ENCODE data around the gene RASSF8.

The RASSF8 gene

GRCh38 chr12:25959071-25959961 is 834 bp downstream of the RASSF8 start (continued):
- no peak for TF ChIP-seq POU6F1 (CRISPR knock-in tag; IDR thresholded peaks at IDR 0.05; ENCODE audit: borderline replicate concordance, low read depth)
- TF ChIP-seq SNAI2 (CRISPR knock-in tag; IDR thresholded peaks at IDR 0.05), result no peak
- TF ChIP-seq ZNF70 (CRISPR knock-in tag; IDR thresholded peaks at IDR 0.05), result no peak

- peak; percentile 70 for ATAC-seq
- TF ChIP-seq ZNF8 (CRISPR knock-in tag; IDR thresholded peaks at IDR 0.05), result no peak
- TF ChIP-seq ARNTL (CRISPR knock-in tag; IDR thresholded peaks at IDR 0.05; ENCODE audit: borderline replicate concordance, low read depth), result no peak
- no peak for TF ChIP-seq CSDC2 (CRISPR knock-in tag; IDR thresholded peaks at IDR 0.05)
These were observed 1.7 kb downstream of the RASSF8 start for GRCh38 chr12:25960143-25960542.

- TF ChIP-seq RARB (CRISPR knock-in tag; IDR thresholded peaks at IDR 0.05), result no peak
- no peak for TF ChIP-seq ZNF70 (CRISPR knock-in tag; IDR thresholded peaks at IDR 0.05)
- TF ChIP-seq ISL1 (CRISPR knock-in tag; IDR thresholded peaks at IDR 0.05), result no peak
- TF ChIP-seq ZNF8 (CRISPR knock-in tag; IDR thresholded peaks at IDR 0.05), result no peak
- no peak for TF ChIP-seq CREB5 (CRISPR knock-in tag; IDR thresholded peaks at IDR 0.05; ENCODE audit: low read depth)
- no peak for TF ChIP-seq CSDC2 (CRISPR knock-in tag; IDR thresholded peaks at IDR 0.05)
- no peak for TF ChIP-seq GLIS3 (CRISPR knock-in tag; IDR thresholded peaks at IDR 0.05)
- no peak for TF ChIP-seq SNAI2 (CRISPR knock-in tag; IDR thresholded peaks at IDR 0.05)
- no peak for TF ChIP-seq TOX (CRISPR knock-in tag; IDR thresholded peaks at IDR 0.05; ENCODE audit: borderline replicate concordance)
- TF ChIP-seq TSHZ2 (CRISPR knock-in tag; IDR thresholded peaks at IDR 0.05), result no peak
- ATAC-seq, result no peak
These were observed 2.5 kb downstream of the RASSF8 start for GRCh38 chr12:25960961-25961360.

GRCh38 chr12:25962932-25963525 is 4.5 kb downstream of the RASSF8 start:
- ATAC-seq, result no peak
- TF ChIP-seq CSRNP3 (CRISPR knock-in tag; IDR thresholded peaks at IDR 0.05) (no peak), ISL1 (CRISPR knock-in tag; IDR thresholded peaks at IDR 0.05) (no peak), PPARA (CRISPR knock-in tag; IDR thresholded peaks at IDR 0.05; ENCODE audit: borderline replicate concordance) (no peak), TOX (CRISPR knock-in tag; IDR thresholded peaks at IDR 0.05; ENCODE audit: borderline replicate concordance) (no peak), ZFP3 (CRISPR knock-in tag; IDR thresholded peaks at IDR 0.05) (no peak), SNAI2 (CRISPR knock-in tag; IDR thresholded peaks at IDR 0.05) (no peak), ZC3H10 (CRISPR knock-in tag; IDR thresholded peaks at IDR 0.05) (no peak), ESRRG (CRISPR knock-in tag; IDR thresholded peaks at IDR 0.05) (no peak), TCF4 (CRISPR knock-in tag; IDR thresholded peaks at IDR 0.05; ENCODE audit: borderline replicate concordance) (no peak), GLIS3 (CRISPR knock-in tag; IDR thresholded peaks at IDR 0.05) (no peak), BACH2 (CRISPR knock-in tag; IDR thresholded peaks at IDR 0.05; ENCODE audit: borderline replicate concordance) (no peak)

Measured in SK-N-SH treated with all-trans-retinoic acid at 6 μM for 48 hours (cell line).